K562 (cell line): ENCODE measurements around the gene NOL4L. TPM values are rescaled to one million over a fixed set of nuclear protein-coding genes. Genes with fewer than 3 reads are reported as not detected.

Source experiments
- CHD2 ChIP-seq: IDR thresholded peaks from 2 replicates; pipeline ENCODE4 v1.6.1; 2011; ENCODE audit warnings: low read depth, low read length
- HDAC2 ChIP-seq: fragments of 450-650 bp; IDR thresholded peaks from 2 replicates; pipeline ENCODE4 v1.6.1; 2016; ENCODE audit warnings: mild to moderate bottlenecking
- HDGF ChIP-seq: fragments of 450-650 bp; IDR thresholded peaks from 2 replicates; pipeline ENCODE4 v1.6.1; 2016
- MLLT1 ChIP-seq, 2 experiments: fragments of 450-650 bp; IDR thresholded peaks; 2 replicates each; pipeline ENCODE4 v1.6.1; 2016
- NCOR1 ChIP-seq: fragments of 450-650 bp; IDR thresholded peaks from 2 replicates; pipeline ENCODE4 v1.6.1; 2016; ENCODE audit warnings: mild to moderate bottlenecking, moderate library complexity
- PML ChIP-seq: IDR thresholded peaks from 2 replicates; pipeline ENCODE4 v1.6.1; 2012; ENCODE audit warnings: low read length, inconsistent platforms
- PREB ChIP-seq: sonication (generic); formaldehyde crosslinking; IDR thresholded peaks from 2 replicates; pipeline ENCODE4 v1.8.1; 2023; ENCODE audit warnings: mild to moderate bottlenecking, missing genetic modification reagents
- SMARCB1 ChIP-seq: IDR thresholded peaks from 2 replicates; pipeline ENCODE4 v1.6.1; 2011; ENCODE audit warnings: improper control_type of control experiment, low read depth; ENCODE audit not compliant: insufficient read length
- SP2 ChIP-seq: IDR thresholded peaks from 2 replicates; pipeline ENCODE4 v1.6.1; 2011; ENCODE audit warnings: mild to moderate bottlenecking, low read depth, low read length, moderate library complexity; ENCODE audit not compliant: poor library complexity, severe bottlenecking; ENCODE audit errors: extremely low read depth
- TCF15 ChIP-seq: fragments of 250-450 bp; sonication (Bioruptor Pico); IDR thresholded peaks from 2 replicates; pipeline ENCODE4 v1.8.0; 2022; ENCODE audit warnings: moderate library complexity, mild to moderate bottlenecking, inconsistent platforms
- TFAP4 ChIP-seq: sonication (generic); formaldehyde crosslinking; IDR thresholded peaks from 2 replicates; pipeline ENCODE4 v1.8.0; 2022; ENCODE audit warnings: missing genetic modification reagents, mild to moderate bottlenecking, moderate library complexity, borderline replicate concordance
- THRAP3 ChIP-seq: fragments of 450-650 bp; IDR thresholded peaks from 2 replicates; pipeline ENCODE4 v1.6.1; 2016; ENCODE audit warnings: mild to moderate bottlenecking, inconsistent platforms, borderline replicate concordance
- XRCC5 ChIP-seq: fragments of 200-400 bp; formaldehyde crosslinking; IDR thresholded peaks from 2 replicates; pipeline ENCODE4 v1.6.1; 2017; ENCODE audit warnings: low read depth, mild to moderate bottlenecking, low read length
- ZNF134 ChIP-seq: fragments of 250-450 bp; sonication (Bioruptor Pico); conservative IDR thresholded peaks from 2 replicates; pipeline ENCODE4 v1.4.0; 2020
- ZNF318 ChIP-seq, 2 experiments: fragments of 450-650 bp; IDR thresholded peaks; 2 replicates each; pipeline ENCODE4 v1.6.1; 2016; ENCODE audit warnings: mild to moderate bottlenecking in 2 of 2, borderline replicate concordance in 1 of 2, low read depth in 1 of 2, moderate library complexity in 1 of 2
- ZNF384 ChIP-seq: IDR thresholded peaks from 2 replicates; pipeline ENCODE4 v1.6.1; 2012; ENCODE audit warnings: low read depth, low read length, improper control_type of control experiment
- polyA plus RNA-seq, 8 experiments: library from polyadenylated mRNA; depleted of rRNA in 4 of 8; stranded (reverse) in 5 of 8; unstranded in 3 of 8; fragments of >200 nt; fragmentation: Nextera tagmentation in 2 of 8; fragmentation: Illumina TruSeq in 1 of 8; extraction: Ambion mirVana in 2 of 8; extraction: Trizol in 1 of 8; gene quantifications; 2 replicates each; pipeline versions ENCODE4 v1.2.1 to v1.2.3, GENCODE V29; 2011 to 2014; ENCODE audit warnings: inconsistent platforms in 1 of 8, missing spikeins in 1 of 8
- total RNA-seq, 7 experiments: library from RNA; depleted of rRNA in 6 of 7; stranded (reverse); fragments of >200 nt in 6 of 7; fragmentation: Illumina TruSeq in 2 of 7; extraction: Trizol in 2 of 7; gene quantifications; 2 replicates each; pipeline versions ENCODE4 v1.2.1 to v1.2.3, GENCODE V29; 2011 to 2021; ENCODE audit warnings: low replicate concordance in 1 of 7

Gene NOL4L
- total and polyA plus RNA-seq, 9 of the 15 experiments (the other 6 are each of a cell fraction or from before 2014, with no cell fraction given) = 5.1 to 36.2 (median 13.6) TPM

GRCh38 chr20:32397567-32398084 is 187.5 kb downstream of the NOL4L start (continued):
- TF ChIP-seq ZNF318 (IDR thresholded peaks at IDR 0.05; ENCODE audit: borderline replicate concordance in 1 of 2, low read depth in 1 of 2) (no peak), MLLT1 (IDR thresholded peaks at IDR 0.05) (no peak), SMARCB1 (no peak), ZNF384 (no peak), NCOR1 (0 out of 2 replicates have a peak, but pooled peaks have one; percentile 33), HDAC2 (no peak), THRAP3 (no peak), PREB (no peak), PML (peak; percentile 59; the same call in 1 of the 2 replicates), SP2 (no peak), HDGF (no peak), TCF15 (CRISPR knock-in tag) (no peak), CHD2 (no peak), ZNF134 (CRISPR knock-in tag) (0 out of 2 replicates have a peak, but pooled peaks have one; percentile 42), TFAP4 (peak; percentile 42; the same call in 1 of the 2 replicates), XRCC5 (no peak)
